D341Med (cell line): ENCODE results near the gene PLEKHG3.
A peak's percentile ranks its signal among the peaks of the same experiment; 100 is the strongest.

Experiments
- DNase-seq: peaks from one replicate; pipeline ENCODE4 v3.0.0; 2012; ENCODE audit warnings: low spot score

PLEKHG3 gene

DNA sequence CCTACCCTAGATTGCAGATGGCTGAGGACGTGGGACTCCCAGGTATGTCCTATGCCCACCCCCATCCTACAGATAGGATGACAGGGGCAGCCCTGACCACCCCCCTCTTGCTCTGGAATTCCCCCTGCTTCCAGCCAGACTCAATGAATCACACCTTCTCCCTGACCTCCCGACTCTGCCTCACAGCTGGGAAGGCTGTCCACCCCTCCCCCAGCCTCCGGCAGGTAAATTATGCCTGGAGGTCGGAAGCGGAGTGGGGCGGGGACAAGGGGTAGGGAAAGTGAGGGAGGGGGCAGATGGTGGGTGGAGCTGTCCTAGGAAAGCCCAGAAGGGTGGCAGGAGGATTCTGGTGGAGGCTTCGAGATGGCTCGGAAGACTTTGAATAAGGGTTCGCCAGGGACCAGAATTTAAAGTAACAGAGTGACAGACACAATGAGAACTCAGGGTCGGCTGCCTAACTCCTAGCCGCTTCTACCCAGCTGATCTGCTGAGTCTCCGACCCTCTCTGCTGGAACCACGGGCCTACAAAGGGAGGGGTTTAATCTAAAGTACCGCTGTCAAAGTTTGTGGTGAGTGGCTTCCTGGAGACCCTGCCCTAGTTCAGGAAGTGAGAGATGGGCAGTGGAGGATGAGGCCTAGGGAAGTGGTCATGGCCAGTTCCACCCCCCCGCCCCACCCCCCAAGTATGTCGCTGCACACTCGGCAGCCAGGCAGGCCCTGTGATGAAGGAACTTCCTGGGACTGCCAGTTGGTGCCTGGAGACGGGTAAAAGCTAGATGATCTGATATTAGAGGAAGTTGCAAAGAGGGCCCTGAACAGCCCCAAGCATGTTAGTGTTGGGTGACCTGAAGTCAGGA is 4.2 kb downstream of the PLEKHG3 start:
- DNase-seq: no peak

DNA sequence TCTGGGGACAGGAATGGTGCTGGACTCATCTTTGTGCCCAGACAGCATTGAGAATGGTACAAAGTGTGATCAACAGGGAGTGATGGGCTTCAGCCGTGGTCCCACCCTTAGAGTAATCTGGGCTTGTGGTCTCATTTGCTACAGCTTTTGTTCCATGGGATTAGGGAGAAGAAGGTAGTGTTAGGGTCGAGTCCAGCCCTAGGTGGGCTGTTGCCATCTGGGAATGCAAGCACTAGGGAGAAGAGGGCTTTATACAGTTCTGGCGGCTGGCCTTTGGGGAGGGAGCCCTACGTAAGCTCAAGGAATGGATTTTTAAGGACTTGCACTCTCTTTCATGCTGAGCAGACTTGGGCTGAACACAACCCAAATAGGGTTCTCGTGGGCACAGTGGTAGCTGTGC is 4.9 kb downstream of the PLEKHG3 start:
- no peak for DNase-seq

DNA sequence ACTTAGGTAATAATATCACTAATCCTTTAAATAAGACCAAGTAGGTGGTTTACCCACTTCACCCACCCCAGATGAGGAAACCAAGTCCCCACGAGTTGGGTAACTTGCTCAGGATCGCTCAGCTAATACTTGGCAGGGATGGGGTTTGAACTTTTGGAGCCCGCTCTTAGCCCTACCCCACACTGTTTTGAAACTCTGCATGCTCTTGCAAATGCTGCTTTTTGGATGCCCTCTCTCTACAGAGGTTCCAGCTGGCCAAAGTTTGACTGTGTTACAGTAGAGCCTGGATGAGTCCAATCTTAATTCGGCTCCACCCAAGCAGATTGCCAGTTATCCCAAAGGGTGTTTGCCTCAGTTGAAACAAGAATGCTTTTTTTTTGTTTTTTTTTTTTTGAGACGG is 6.8 kb downstream of the PLEKHG3 start:
- no peak for DNase-seq

DNA sequence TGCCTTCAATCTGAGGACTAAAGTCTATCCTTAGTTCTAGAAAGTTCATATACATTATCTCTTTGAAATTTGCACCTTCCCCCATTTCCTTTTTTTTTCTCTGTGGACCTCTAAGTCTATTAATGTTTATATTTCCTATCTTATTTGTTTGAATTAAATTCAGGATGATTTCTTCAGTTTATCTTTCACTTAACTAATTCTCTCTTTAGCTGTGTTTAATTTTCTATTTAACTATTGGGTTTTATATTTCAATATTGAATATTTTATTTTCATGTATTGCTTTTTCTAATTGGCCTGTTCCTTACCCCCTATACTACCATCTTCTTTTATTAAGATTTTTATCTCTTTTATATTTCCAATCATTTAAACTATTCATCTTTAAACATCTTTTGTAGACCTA is 9.5 kb downstream of the PLEKHG3 start:
- no peak for DNase-seq

DNA sequence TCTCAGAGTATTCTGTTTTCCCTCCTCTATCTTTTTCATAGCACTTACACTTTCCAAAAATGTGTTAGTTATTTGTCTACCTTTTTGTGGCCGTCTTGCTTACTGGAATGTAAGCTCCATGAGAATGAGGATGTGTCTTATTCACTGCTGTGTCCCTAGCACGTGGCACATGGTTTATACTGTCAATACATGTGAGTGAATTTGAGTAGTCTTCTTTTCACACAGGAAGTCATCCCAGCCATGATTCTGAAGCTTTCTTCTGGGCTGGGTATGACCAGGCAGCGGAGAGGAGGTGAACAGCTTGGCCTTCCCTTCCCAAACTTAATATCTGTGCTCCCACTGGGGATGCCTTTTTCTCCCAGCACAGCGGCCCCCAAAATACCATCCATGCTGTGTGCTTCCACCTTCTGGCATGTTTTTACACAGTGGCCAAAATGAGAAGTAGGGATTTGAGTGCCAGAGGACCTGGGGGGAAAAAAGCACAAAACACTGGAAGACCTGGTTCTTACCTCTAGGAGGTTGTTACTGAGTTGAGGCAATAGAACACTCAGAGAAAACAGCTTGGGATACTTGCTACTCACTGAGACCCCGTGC is 10.3 kb downstream of the PLEKHG3 start:
- DNase-seq: no peak

DNA sequence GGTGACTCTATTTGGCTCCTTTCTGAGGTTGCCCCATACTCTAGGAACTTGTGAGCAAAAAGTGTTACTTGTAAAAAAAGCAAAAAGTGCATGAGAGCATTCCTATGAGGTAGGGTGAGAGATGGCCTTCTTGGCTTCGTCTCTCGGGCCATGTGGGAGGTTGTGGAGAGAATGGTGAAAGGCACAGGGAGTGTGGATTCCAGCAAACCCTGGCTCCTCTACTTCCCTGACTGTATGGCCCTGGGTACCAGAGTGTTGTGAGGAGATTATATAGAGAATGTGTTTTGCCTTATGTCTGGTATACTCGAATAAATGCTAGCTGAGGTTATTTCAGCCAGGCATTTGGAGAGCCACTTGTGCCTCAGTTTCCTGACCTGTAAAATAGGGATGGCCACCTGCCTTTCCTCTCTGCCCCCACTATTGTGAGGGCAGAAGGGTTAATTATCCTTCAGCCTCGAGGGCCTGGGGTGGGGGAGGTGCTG is 11.0 kb downstream of the PLEKHG3 start:
- no peak for DNase-seq

DNA sequence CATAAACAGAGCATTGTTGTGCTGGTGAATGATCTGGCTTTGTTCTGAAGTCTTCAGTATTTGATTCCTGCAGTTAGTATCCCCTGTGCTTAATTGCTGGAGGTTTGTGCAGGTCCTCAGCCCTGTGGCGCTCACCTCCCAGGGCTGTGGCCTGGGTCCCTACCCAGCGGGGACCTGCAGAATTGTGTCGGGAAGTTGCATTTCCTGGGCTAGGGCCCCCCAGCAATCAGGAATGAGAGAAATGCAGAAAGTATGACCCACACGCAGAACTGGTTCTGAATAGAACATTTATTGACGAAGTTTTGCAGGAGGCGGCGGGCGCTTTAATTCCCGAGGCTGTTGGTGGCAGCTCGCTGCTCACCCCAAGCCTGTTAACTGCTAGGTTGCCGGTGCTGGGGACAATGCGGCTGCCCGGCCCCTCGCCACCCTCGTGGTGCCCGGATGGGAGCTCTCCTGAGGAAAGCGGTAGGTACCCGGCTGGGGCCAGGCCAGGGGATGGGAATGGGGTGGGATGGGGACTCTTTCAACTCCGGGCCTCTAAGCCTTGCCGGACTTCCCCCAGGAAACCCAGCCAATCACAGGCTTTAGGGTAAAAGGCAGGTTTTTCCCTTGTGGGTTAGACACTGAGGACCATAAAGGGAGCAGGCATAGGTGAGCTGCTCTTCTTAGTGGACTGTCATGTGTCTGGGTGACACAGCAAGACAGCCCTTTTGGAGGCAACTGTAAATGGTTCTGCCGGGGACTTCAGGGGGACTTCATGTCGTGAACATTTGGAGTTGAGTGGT is 11.6 kb downstream of the PLEKHG3 start:
- no peak for DNase-seq

DNA sequence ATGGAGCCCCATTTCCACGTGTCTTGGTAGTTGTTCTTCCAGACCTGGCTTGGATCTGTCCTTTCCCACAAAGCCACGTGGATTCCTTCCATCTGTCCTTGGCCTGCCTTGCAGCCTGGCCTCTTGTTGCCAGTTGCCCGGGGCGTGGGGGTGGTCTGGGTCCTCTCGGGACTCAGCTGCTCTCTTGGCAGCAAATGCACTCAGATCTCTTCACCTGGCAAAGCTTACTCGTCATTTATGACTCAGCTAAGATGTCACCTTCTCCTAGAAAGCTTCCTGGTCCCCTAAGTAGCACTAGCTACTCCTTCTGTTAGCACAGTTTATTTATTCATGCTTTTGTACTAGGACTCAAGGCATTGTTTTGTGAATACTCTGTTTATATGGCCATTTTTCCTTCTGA is 13.6 kb downstream of the PLEKHG3 start:
- no peak for DNase-seq

DNA sequence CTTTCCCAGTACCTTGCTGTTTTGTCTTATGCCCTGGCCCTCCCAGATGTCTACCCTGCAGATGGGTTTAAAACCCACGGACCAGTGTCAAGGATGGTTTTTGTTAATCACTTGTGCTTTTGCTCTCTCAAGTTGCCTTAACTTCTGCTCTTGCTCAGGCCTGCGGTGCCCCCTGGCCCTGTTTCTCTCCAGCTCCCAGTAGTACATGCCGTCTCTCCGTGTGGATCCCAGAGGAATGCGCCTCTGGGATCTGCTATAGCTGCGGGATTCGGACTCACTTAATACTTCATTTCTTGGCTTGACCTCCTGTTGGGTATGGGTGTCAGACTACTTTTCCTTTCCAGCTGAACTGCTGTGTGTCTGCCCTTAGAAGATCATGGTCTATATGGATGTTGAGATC is 14.5 kb downstream of the PLEKHG3 start:
- DNase-seq: no peak

DNA sequence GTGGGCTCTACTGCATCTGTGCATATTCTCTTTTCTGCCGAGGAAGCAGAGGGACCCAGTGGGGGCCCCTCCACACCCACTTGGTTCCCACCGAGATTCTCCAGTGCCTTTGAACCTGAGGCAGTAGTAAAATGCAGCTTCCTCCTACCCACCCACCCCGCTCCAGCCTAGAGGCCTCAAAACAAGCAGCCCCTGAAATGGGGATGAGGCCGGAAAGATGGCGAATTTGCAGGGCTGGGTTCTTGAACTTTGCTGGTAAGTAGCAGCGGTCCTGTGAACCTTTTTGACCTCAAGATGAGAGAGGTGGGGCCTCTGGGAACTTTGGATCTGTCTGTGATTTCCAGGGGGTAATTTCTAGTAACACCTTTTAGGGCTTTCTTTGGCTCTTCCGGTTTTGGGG is 15.4 kb downstream of the PLEKHG3 start:
- no peak for DNase-seq

DNA sequence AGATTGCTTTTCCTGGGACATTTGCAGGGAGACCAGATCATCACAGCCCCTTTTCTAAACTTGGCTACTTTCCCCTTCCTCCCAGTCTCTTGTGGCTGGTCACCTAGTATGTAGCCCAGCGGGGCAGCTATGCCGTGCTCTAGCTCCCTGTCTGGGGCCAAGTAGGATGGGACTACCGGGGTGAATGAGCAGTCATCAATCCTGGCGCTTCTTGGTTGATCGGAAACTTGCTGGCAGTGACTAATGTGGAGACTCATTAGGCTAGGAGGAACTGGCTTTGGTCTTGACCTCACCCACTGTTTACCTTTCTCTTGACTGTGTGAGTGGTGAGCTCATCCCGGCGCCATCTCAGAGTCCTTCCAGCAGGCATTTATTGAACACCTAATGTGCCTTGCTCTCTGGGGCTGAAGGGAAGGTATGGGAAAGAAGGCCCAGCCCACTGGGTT is 15.9 kb downstream of the PLEKHG3 start:
- no peak for DNase-seq

DNA sequence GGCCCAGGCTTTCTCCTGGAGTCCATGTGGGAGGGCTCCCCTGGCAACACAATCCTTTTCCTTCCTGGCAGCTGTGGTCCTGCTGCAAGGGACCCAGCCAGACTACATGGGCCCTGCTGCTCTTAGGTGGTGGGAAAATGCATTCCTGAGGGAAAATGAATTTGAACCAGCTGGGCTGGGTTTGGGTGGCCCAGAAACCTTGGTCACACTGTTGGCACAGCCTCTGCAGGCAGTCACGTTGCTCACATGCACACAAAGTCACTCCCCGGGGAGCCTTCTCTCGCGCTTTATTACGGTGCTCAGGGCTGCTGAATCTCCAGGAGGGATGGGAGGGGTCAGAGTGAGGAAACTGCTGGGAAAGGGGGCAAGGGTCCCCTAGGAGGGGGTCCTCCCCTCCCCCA is 17.2 kb downstream of the PLEKHG3 start:
- DNase-seq: no peak

DNA sequence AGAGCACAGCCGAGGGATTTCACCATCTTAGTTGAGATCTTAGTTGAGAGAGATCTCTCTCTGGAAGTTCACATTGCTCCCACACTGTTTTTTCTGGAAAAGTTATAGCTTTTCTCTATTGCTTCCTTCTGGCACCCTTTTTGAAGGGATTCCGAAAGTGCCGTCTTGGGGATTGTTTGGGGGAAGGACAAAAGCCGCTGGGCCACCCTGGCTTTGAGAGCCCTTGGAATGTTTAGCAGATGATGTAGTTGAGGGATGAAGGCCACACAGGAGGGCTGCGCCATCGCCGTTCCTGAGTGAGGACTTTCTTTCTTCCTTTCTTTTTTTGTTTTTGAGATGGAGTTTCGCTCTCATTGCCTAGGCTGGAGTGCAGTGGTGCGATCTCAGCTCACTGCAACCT is 17.7 kb downstream of the PLEKHG3 start:
- no peak for DNase-seq

DNA sequence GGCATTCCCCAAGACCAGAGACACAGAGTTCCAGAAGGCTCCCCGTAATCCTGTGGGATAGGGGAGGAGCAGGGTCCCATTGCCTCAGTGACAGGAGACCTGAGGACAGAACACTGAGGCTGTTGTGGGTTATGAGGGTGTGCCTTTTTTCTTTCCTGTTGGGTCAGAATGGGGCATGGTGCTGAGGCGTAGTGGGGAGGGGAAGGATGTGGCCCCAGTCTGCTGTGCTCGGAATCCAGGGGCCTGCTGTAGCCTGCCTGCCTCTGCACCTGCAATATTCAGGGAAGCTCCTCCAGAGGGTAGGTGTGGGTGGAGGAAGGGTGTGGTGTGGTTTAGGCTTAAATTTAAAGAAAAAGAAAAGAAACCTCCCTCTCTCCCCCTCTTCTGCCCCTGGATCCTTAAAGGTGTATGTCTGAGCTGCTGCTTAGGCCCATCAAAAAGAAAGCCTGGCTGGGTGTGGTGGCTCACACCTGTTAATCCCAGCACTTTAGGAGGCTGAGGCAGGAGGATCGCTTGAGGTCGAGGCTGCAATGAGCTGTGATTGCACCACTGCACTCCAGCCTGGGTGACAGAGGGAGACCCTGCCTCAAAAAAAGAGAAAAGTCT is 18.7 kb downstream of the PLEKHG3 start:
- DNase-seq: no peak

DNA sequence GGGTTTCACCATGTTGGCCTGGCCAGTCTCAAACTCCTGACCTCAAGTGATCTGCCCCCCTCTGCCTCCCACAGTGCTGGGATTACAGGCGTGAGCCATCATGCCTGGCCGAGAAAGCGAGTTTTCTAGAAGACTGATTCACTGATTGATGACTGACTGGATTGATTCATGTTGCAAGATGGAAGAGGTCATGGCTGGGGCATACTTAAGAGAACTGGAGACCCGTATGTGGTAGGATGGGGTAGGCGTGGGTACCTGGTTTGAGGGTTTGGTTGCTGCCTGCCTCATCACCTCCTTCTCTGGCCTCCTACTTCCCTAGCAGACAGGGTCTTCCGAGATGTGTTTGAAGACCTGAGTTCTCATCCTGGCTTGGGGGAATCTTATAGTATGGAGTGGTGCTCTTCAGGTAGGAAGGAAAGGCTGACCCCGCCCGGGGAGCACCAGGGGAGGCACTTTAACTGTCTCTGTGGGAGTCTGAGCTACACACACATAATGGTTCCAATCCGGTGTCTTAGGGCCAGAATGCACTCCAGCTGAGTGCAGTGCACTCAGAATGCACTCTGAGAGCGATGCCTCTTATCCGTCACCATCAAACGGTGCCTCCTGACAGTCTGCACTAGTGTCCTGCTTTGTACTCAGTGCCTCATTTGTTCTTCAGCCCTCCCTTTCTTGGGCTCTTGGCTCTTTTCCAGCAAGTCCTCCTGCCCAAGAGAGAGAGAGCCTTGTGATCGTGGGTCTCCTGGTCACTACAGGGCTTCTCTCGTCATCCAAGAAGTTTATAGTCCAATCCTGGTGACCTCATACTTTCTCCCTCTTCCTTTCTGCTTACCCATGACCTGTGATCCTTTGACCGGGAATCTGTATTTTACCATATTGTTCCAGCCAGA is 19.7 kb downstream of the PLEKHG3 start:
- no peak for DNase-seq

DNA sequence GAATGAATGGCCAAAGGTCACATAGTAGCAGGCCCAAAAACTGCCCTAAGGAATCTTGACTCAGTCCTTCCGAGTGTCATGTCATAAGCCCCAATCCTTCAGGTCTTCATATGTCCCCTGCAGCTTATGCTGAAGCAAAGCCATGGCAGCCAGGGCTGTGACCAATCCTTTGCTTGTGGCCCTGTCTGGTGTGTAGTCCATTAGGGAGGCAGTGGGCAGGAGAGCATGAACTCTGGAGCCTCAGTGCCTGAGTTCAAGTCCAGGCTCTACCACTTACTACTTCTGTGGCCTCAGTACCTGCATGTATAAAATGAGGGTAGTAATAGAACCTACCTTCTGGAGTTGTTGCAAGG is 20.3 kb downstream of the PLEKHG3 start:
- no peak for DNase-seq

DNA sequence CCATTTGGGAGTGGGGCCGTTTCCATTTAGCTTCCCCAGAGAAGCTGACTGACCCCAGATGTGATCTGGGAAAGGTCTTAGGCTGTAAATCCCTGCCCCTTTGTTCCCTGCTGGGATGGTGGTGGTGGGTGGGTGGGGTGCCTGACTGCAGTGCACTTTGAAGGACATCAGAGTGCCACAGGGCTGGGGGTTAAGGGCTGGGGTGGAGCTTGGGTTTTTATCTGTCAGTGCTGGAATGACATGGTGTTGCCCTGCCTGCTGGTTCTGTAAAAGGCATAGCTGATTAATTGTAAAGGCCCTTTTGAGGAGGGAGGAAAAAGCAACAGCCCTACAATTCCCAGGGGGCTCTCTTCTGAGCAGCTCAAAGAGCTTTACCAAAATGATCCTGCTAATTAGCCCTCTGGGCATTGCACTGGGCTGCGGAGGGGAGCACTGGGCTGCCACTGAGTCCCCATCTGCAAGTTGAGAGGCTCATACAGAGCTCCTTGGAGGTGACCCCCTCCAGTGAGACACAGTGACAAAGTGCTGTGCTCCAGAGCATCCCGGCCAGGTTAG is 21.1 kb downstream of the PLEKHG3 start:
- peak; percentile 85 for DNase-seq

DNA sequence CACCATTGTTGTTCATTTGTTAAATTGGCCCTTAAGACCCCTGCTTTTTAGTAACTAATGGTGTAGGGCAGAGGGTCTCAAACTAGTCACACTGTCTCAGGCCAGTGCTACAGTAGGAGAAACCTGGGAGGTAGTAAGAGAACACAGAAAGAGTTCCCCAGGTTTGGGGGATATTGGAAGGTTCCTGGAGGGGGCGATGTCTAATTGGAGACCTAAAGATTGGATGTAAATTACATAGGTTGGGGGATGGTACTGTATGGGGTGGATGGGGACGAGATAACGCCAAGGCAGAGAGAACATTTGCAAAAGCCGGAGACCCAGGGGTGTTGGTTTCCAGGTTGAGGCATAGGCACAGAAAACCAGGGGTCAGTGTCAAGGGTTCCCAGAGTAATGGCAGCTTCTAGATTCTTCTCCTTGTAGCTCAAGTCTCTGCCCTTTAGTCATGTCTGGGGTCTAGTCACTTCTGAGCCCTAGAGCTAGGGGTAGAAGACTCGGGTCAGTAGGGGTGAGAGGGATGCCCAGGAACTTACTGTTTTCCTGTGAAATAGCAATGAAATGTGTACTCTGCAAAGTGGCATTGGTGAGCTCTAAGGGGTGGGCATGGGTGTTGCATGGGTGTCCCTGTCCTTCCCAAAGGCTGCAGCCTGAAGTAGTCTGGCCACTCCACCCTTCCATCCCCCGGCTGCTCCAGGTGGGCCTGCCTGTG is 21.8 kb downstream of the PLEKHG3 start:
- no peak for DNase-seq

DNA sequence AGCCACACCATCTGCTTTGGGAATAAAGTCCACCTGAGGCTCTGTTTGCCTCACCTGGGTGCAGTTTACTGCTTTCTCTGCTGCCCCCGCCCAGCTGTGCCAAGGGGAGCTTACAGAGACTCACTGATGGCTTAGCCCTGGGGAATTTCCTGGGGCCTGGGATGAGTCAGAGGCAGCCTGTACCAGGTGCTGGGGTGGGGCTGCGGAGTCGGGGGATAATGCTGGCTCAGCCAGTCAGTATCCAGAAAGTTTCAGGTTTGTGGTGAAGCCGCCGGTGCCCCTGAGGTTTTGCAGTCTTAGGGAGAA is 22.3 kb downstream of the PLEKHG3 start:
- DNase-seq: peak; percentile 77

DNA sequence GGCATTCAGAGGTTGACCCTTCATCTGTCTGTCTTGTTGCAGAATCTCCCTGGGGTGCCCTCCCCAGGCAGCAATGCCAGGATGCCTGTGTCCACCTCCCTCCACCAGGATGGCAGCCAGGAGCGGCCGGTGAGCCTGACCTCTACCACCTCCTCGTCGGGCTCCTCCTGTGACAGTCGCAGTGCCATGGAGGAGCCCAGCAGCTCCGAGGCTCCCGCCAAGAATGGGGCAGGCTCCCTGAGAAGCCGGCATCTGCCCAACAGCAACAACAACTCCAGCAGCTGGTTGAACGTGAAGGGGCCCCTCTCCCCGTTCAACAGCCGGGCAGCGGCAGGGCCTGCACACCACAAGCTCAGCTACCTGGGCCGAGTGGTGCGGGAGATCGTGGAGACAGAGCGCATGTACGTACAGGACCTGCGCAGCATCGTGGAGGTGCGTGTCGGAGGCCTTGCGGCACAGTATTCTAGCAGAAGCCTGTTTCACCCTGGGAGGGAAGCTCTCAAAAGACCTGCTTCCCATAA is 23.4 kb downstream of the PLEKHG3 start:
- no peak for DNase-seq

DNA sequence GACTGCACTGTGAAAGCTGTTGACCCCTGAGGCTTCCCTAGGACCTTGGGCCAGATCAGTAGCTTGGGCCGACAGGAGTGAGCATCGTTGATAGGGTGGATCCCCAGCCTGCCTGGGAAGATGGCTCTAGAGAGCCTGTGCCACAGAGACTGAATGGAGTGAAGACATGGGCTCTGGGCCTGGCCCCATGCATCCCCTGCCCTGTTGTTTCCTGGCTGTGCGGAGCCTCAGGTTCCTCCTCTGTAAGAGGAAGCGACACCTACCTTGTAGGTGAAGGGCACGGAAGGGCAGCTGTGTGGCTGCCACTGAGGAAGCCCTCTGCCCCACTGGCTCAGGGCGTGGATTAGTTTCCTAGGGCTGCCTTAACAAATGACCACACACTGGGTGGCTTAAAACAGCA is 23.9 kb downstream of the PLEKHG3 start:
- no peak for DNase-seq
